MCF 10A (cell line): Measurements from ENCODE around the gene POLR2E. TPM values are rescaled to one million over a fixed set of nuclear protein-coding genes. Genes with fewer than 3 reads are reported as not detected.

ENCODE experiments used
- BruUV-seq: library from RNA; stranded (reverse); fragments of 400-500 nt; replicated peaks from 2 replicates; lab custom pipeline; 2021; lab: Mats Ljungman, UMichigan
- CTCF ChIA-PET: fragments of 300-600 bp; sonication (Branson Sonifier 250); formaldehyde crosslinking; extraction: SDS; loops from one replicate; lab custom pipeline; 2021; ENCODE audit warnings: antibody characterized with exemption, inconsistent platforms; lab: Yijun Ruan, JAX
- POLR2A ChIA-PET: fragments of 300-600, 350-650 bp; sonication (Branson Sonifier 250); formaldehyde crosslinking; extraction: SDS; loops from one replicate; lab custom pipeline; 2020; ENCODE audit warnings: antibody characterized with exemption, inconsistent platforms; lab: Yijun Ruan, JAX
- DNase-seq: peaks from one replicate; pipeline ENCODE4 v3.0.0-alpha.2; 2018; ENCODE audit not compliant: unreplicated experiment
- H3K27ac Mint-ChIP-seq: one replicate; pipeline ENCODE4 v1.8.0; 2022; ENCODE audit warnings: mild to moderate bottlenecking, low read depth, mixed read lengths; ENCODE audit not compliant: unreplicated experiment
- H3K27me3 Mint-ChIP-seq: one replicate; pipeline ENCODE4 v1.8.0; 2022; ENCODE audit warnings: mixed read lengths; ENCODE audit not compliant: insufficient read depth, unreplicated experiment
- H3K36me3 Mint-ChIP-seq: one replicate; pipeline ENCODE4 v1.8.0; 2022; ENCODE audit warnings: mild to moderate bottlenecking, moderate library complexity, mixed read lengths; ENCODE audit not compliant: insufficient read depth, unreplicated experiment
- H3K4me1 Mint-ChIP-seq: one replicate; pipeline ENCODE4 v1.8.0; 2022; ENCODE audit warnings: mixed read lengths; ENCODE audit not compliant: insufficient read depth, unreplicated experiment
- H3K4me3 Mint-ChIP-seq: one replicate; pipeline ENCODE4 v1.8.0; 2022; ENCODE audit warnings: mild to moderate bottlenecking, moderate library complexity, mixed read lengths; ENCODE audit not compliant: unreplicated experiment
- H3K9me3 Mint-ChIP-seq: one replicate; pipeline ENCODE4 v1.8.0; 2022; ENCODE audit warnings: mixed read lengths; ENCODE audit not compliant: unreplicated experiment
- CTCF ChIP-seq: fragments of 200-600 bp; IDR thresholded peaks from one replicate; pipeline ENCODE4 v1.8.0; 2022; ENCODE audit warnings: antibody characterized with exemption, mild to moderate bottlenecking; ENCODE audit not compliant: unreplicated experiment
- intact Hi-C: fragments of 100-400 bp; cut with micrococcal nuclease; formaldehyde crosslinking; loops from 2 replicates; pipeline ENCODE4 v1.14.1; 2022
- total RNA-seq: library from RNA; stranded (reverse); gene quantifications from 2 replicates; pipeline ENCODE4 v1.2.3, GENCODE V29; 2022

POLR2E gene
- total RNA-seq, 1 experiment from 2014 or later, result 184 TPM

- TF ChIP-seq CTCF, result no peak
- ChIA-PET CTCF (interaction anchor here (0.6 kb wide), 1 partner anchor 9 kb away, joined by 3 read pairs; no protein-coding TSS in a partner anchor), POLR2A (interaction anchor here (0.5 to 5.1 kb wide), 17 partner anchors 13 to 235 kb away, joined by 3 to 97 read pairs (median 3); partner anchors contain the start of genes CNN2, FAM174C, POLR2E and RNU6-2)
- peaks cover 6% of the 10 kb centered on the region for H3K4me1 Mint-ChIP-seq
- DNase-seq, result peak; percentile 94
- intact Hi-C loops, result no loop called here
- peaks cover 44% of the 10 kb centered on the region for H3K36me3 Mint-ChIP-seq
- BruUV-seq, result no TSS peak
- peak overlapping the region; percentile 92 for H3K4me3 Mint-ChIP-seq
- H3K27ac Mint-ChIP-seq, result peak overlapping the region; percentile 67
- no peaks in the 10 kb centered on the region for H3K9me3 Mint-ChIP-seq
- H3K27me3 Mint-ChIP-seq, result no peaks in the 10 kb centered on the region
Measured at GRCh38 chr19:1040476-1041271, 54.5 kb downstream of the POLR2E start.

- TF ChIP-seq CTCF, result no peak
- POLR2A ChIA-PET, result interaction anchor here (0.5 to 5.1 kb wide), 12 partner anchors 12 to 226 kb away, joined by 3 to 97 read pairs (median 4); partner anchors contain the start of genes CNN2 and RNU6-2
- CTCF ChIA-PET, result interaction anchor here (0.6 kb wide), 1 partner anchor 10 kb away, joined by 3 read pairs; no protein-coding TSS in a partner anchor
Measured at GRCh38 chr19:1039646-1040475, 55.3 kb downstream of the POLR2E start, which contains the start of gene ABCA7. Gene ABCA7 (plus strand): TSS chr19:1040107. CDS start chr19:1041362, 1,255 bp downstream.

GRCh38 chr19:1038978-1039645 is 56.1 kb downstream of the POLR2E start:
- H3K27ac Mint-ChIP-seq, result peak overlapping the region; percentile 67
- H3K27me3 Mint-ChIP-seq, result no peaks in the 10 kb centered on the region
- H3K4me1 Mint-ChIP-seq, result peaks cover 10% of the 10 kb centered on the region
- POLR2A ChIA-PET, result interaction anchor here (0.7 to 5.1 kb wide), 8 partner anchors 11 to 227 kb away, joined by 3 to 97 read pairs (median 5); partner anchors contain the start of genes CNN2 and RNU6-2
- no peak for DNase-seq
- H3K36me3 Mint-ChIP-seq, result peaks cover 52% of the 10 kb centered on the region
- no peaks in the 10 kb centered on the region for H3K9me3 Mint-ChIP-seq
- BruUV-seq, result no TSS peak
- intact Hi-C loops, result no loop called here
- TF ChIP-seq CTCF, result no peak
- H3K4me3 Mint-ChIP-seq, result peak overlapping the region; percentile 92
- CTCF ChIA-PET, result interaction anchor here (0.6 kb wide), 2 partner anchors 18 to 160 kb away, joined by 3 to 4 read pairs; partner anchors contain the start of gene RNU6-2

More at GRCh38 chr19:1039646-1040475, 55.3 kb downstream of the POLR2E start, which contains the start of gene ABCA7:
- Mint-ChIP-seq H3K9me3 (no peaks in the 10 kb centered on the region), H3K4me1 (peaks cover 10% of the 10 kb centered on the region), H3K4me3 (peak within 1 kb of the TSS; percentile 92), H3K36me3 (peaks cover 52% of the 10 kb centered on the region), H3K27me3 (no peaks in the 10 kb centered on the region), H3K27ac (peak within 1 kb of the TSS; percentile 67)
- intact Hi-C loops, result no loop called here
- DNase-seq, result peak; percentile 98
- no TSS peak for BruUV-seq
